H1 (cell line): ENCODE results near the gene PDGFB. TPM values are rescaled to one million over a fixed set of nuclear protein-coding genes. Genes with fewer than 3 reads are reported as not detected.
A peak's percentile ranks its signal among the peaks of the same experiment; 100 is the strongest.

Experiments
- CTCF ChIA-PET: fragments of 300-600 bp; sonication (Branson Sonifier 250); formaldehyde crosslinking; loops from one replicate; lab custom pipeline; 2021; ENCODE audit not compliant: partially characterized antibody; lab: Charles Lee
- POLR2A ChIA-PET: fragments of 300-600 bp; sonication (Branson Sonifier 250); formaldehyde crosslinking; loops from one replicate; lab custom pipeline; 2021; ENCODE audit warnings: inconsistent platforms; ENCODE audit not compliant: partially characterized antibody; lab: Charles Lee
- DNase-seq, 2 experiments: peaks; one replicate each; pipeline versions ENCODE4 v3.0.0 to v3.0.0-alpha.2; 2010 to 2022; ENCODE audit warnings: low spot score in 2 of 2, low read depth in 1 of 2, mixed read lengths in 1 of 2
- FAIRE-seq: peaks from 2 replicates; lab custom pipeline; 2011; peaks lifted over from hg19 to GRCh38; lab: Jason Lieb, UNC
- H2AFZ ChIP-seq: 2 replicates; pipeline ENCODE4 v1.8.1; 2012; ENCODE audit warnings: low read length, inconsistent platforms
- H2AK5ac ChIP-seq: 2 replicates; pipeline ENCODE4 v1.6.1; 2013; ENCODE audit warnings: low read depth, low read length
- H2BK120ac ChIP-seq: replicated peaks from 2 replicates; pipeline ENCODE3; 2013; ENCODE audit warnings: low read depth, low read length, inconsistent platforms
- H2BK12ac ChIP-seq: 2 replicates; pipeline ENCODE4 v1.6.1; 2013; ENCODE audit warnings: low read depth, low read length
- H2BK15ac ChIP-seq: 2 replicates; pipeline ENCODE4 v1.6.1; 2013; ENCODE audit warnings: low read length
- H2BK20ac ChIP-seq: 2 replicates; pipeline ENCODE4 v1.6.1; 2013; ENCODE audit warnings: low read length
- H2BK5ac ChIP-seq: 2 replicates; pipeline ENCODE4 v1.6.1; 2013; ENCODE audit warnings: low read depth, low read length
- H3K14ac ChIP-seq: 2 replicates; pipeline ENCODE4 v1.6.1; 2013; ENCODE audit warnings: inconsistent platforms; ENCODE audit not compliant: insufficient read length
- H3K18ac ChIP-seq: 2 replicates; pipeline ENCODE4 v1.6.1; 2013; ENCODE audit warnings: low read length; ENCODE audit errors: extremely low read depth
- H3K23ac ChIP-seq: 2 replicates; pipeline ENCODE4 v1.6.1; 2013; ENCODE audit warnings: inconsistent platforms; ENCODE audit not compliant: insufficient read length
- H3K23me2 ChIP-seq: 2 replicates; pipeline ENCODE4 v1.6.1; 2013; ENCODE audit warnings: low read depth, low read length
- H3K27ac ChIP-seq: 2 replicates; pipeline ENCODE4 v1.6.1; 2011; ENCODE audit warnings: low read depth, low read length, inconsistent platforms
- H3K27me3 ChIP-seq, 4 experiments: replicated peaks in 1 of 4; 1 replicate in 1 of 4; 2 replicates in 3 of 4; pipeline versions ENCODE4 v1.6.1 to v1.8.1; 2011 to 2013; ENCODE audit warnings: low read length in 3 of 4, mild to moderate bottlenecking in 3 of 4, inconsistent platforms in 2 of 4, mixed read lengths in 2 of 4, moderate library complexity in 1 of 4; ENCODE audit not compliant: control insufficient read depth in 3 of 4, insufficient read depth in 3 of 4; ENCODE audit errors: extremely low read depth in 1 of 4
- H3K36me3 ChIP-seq, 4 experiments: 2 replicates each; pipeline versions ENCODE4 v1.6.1 to v1.8.1; 2011 to 2013; ENCODE audit warnings: mild to moderate bottlenecking in 4 of 4, low read length in 3 of 4, moderate library complexity in 2 of 4, control low read depth in 1 of 4, inconsistent platforms in 1 of 4; ENCODE audit not compliant: insufficient read depth in 4 of 4, control insufficient read depth in 2 of 4
- H3K4ac ChIP-seq: replicated peaks from 2 replicates; pipeline ENCODE3; 2013; ENCODE audit warnings: low read length, low read depth, mixed read lengths, inconsistent platforms; ENCODE audit not compliant: insufficient read length
- H3K4me1 ChIP-seq, 4 experiments: replicated peaks in 1 of 4; 1 replicate in 1 of 4; 2 replicates in 3 of 4; pipeline versions ENCODE4 v1.6.1 to v1.8.1; 2011 to 2013; ENCODE audit warnings: low read length in 3 of 4, inconsistent platforms in 2 of 4, mixed read lengths in 1 of 4; ENCODE audit not compliant: insufficient read depth in 4 of 4, control insufficient read depth in 3 of 4
- H3K4me2 ChIP-seq, 2 experiments: 2 replicates each; pipeline versions ENCODE4 v1.6.1 to v1.8.1; 2011 to 2013; ENCODE audit warnings: low read depth in 2 of 2, low read length in 2 of 2, control low read depth in 1 of 2, inconsistent platforms in 1 of 2, mild to moderate bottlenecking in 1 of 2; ENCODE audit not compliant: insufficient read depth in 1 of 2
- H3K4me3 ChIP-seq, 4 experiments: fragments of 200-600, 300-600 bp in 1 of 4; sonication (generic), shearing (Covaris generic), sonication (Bioruptor Twin) in 1 of 4; 2 replicates each; pipeline versions ENCODE4 v1.5.1 to v1.8.1; 2011 to 2016; ENCODE audit warnings: low read length in 4 of 4, low read depth in 3 of 4, control low read depth in 2 of 4, inconsistent platforms in 2 of 4, mild to moderate bottlenecking in 2 of 4, mixed read lengths in 1 of 4, moderate library complexity in 1 of 4; ENCODE audit not compliant: insufficient read depth in 2 of 4; ENCODE audit errors: extremely low read depth in 1 of 4
- H3K56ac ChIP-seq: replicated peaks from 2 replicates; pipeline ENCODE3; 2013; ENCODE audit warnings: low read depth, mild to moderate bottlenecking, mixed read lengths, low read length, inconsistent platforms; ENCODE audit not compliant: insufficient read length
- H3K79me1 ChIP-seq: 2 replicates; pipeline ENCODE4 v1.6.1; 2013; ENCODE audit warnings: low read depth, low read length, control low read depth
- H3K79me2 ChIP-seq, 2 experiments: 2 replicates each; pipeline versions ENCODE4 v1.6.1 to v1.8.1; 2012 to 2013; ENCODE audit warnings: low read length in 2 of 2, mild to moderate bottlenecking in 2 of 2, inconsistent platforms in 1 of 2; ENCODE audit not compliant: insufficient read depth in 2 of 2, control insufficient read depth in 1 of 2
- H3K9ac ChIP-seq, 4 experiments: replicated peaks in 1 of 4; 1 replicate in 1 of 4; 2 replicates in 3 of 4; pipeline versions ENCODE4 v1.6.1 to v1.8.1; 2011 to 2013; ENCODE audit warnings: low read depth in 3 of 4, low read length in 3 of 4, control low read depth in 2 of 4, mild to moderate bottlenecking in 2 of 4, moderate library complexity in 2 of 4, inconsistent platforms in 1 of 4; ENCODE audit errors: extremely low read depth in 1 of 4
- H3K9me3 ChIP-seq, 2 experiments: 2 replicates each; pipeline versions ENCODE4 v1.6.1 to v1.8.1; 2012 to 2013; ENCODE audit warnings: mild to moderate bottlenecking in 2 of 2, moderate library complexity in 2 of 2, control low read depth in 1 of 2, inconsistent platforms in 1 of 2, low read depth in 1 of 2, low read length in 1 of 2, mixed read lengths in 1 of 2; ENCODE audit not compliant: insufficient read depth in 2 of 2
- H4K20me1 ChIP-seq, 2 experiments: replicated peaks in 1 of 2; 2 replicates each; pipeline versions ENCODE3 to v1.8.1; 2011 to 2013; ENCODE audit warnings: inconsistent platforms in 2 of 2, low read length in 2 of 2, mild to moderate bottlenecking in 1 of 2; ENCODE audit not compliant: insufficient read depth in 2 of 2, control insufficient read depth in 1 of 2
- H4K5ac ChIP-seq: 2 replicates; pipeline ENCODE4 v1.6.1; 2013; ENCODE audit warnings: low read length, low read depth, mixed read lengths, inconsistent platforms; ENCODE audit not compliant: insufficient read length
- H4K8ac ChIP-seq: 2 replicates; pipeline ENCODE4 v1.8.0; 2013; ENCODE audit warnings: mild to moderate bottlenecking, moderate library complexity, low read length, inconsistent platforms; ENCODE audit not compliant: insufficient read depth; ENCODE audit errors: extremely low read depth
- H4K91ac ChIP-seq: replicated peaks from 2 replicates; pipeline ENCODE3; 2013; ENCODE audit warnings: low read length, mixed read lengths, inconsistent platforms; ENCODE audit not compliant: insufficient read length
- BACH1 ChIP-seq: IDR thresholded peaks from 2 replicates; pipeline ENCODE4 v1.6.1; 2012; ENCODE audit warnings: low read length, improper control_type of control experiment
- WGBS, 2 experiments: shearing (Covaris generic) in 1 of 2; methylation state at CpG; one replicate each; pipeline versions ENCODE4 v1.1.6 to v1.1.7; 2013 to 2015; ENCODE audit warnings: low lambda C conversion rate in 2 of 2, mixed read lengths in 2 of 2, inconsistent platforms in 1 of 2, low coverage in 1 of 2, missing lambda C conversion rate in 1 of 2; ENCODE audit not compliant: insufficient replicate concordance in 2 of 2, insufficient coverage in 1 of 2, insufficient read length in 1 of 2; ENCODE audit errors: extremely low coverage in 1 of 2, missing lambda C conversion rate in 1 of 2; 5-methylcytosine and 5-hydroxymethylcytosine counted together
- polyA plus RNA-seq, 7 experiments: library from polyadenylated mRNA; depleted of rRNA in 3 of 7; stranded (reverse) in 5 of 7; unstranded in 2 of 7; fragments of >200 nt in 5 of 7; fragments of 200-250 nt in 2 of 7; gene quantifications; 1 replicate in 5 of 7; 2 replicates in 1 of 7; 4 replicates in 1 of 7; pipeline versions ENCODE4 v1.2.1 to v1.2.3, GENCODE V29; 2011 to 2013; ENCODE audit warnings: missing spikeins in 2 of 7, mixed read lengths in 2 of 7
- total RNA-seq: library from RNA; stranded (reverse); fragmentation: NEBNext Ultra II Directional; extraction: Animal tissue kit (Norgen Biotek cat#: 25700); gene quantifications from 2 replicates; pipeline ENCODE4 v1.2.1, GENCODE V29; 2021

Gene PDGFB
- total and polyA plus RNA-seq, 2 of the 8 experiments (the other 6 are each of a cell fraction or from before 2014, with no cell fraction given), result 3.9 to 8.5 TPM

GRCh38 chr22:39239561-39240423, 5.0 kb downstream of the PDGFB start:
- no peak for FAIRE-seq
- no peak overlapping the region for H4K5ac ChIP-seq

More at GRCh38 chr22:39239561-39240423, 5.0 kb downstream of the PDGFB start:
- Histone ChIP-seq H4K8ac (no peak overlapping the region), H3K56ac (no peak overlapping the region), H2BK5ac (no peak overlapping the region), H3K23me2 (peaks cover 17% of the 10 kb centered on the region; the same call in 1 of the 2 replicates), H3K4ac (no peak overlapping the region), H4K20me1 (peaks cover 0 to 2% of the 10 kb centered on the region in 2 experiments), H4K91ac (no peak overlapping the region), H3K79me2 (no peaks in the 10 kb centered on the region), H3K14ac (no peak overlapping the region), H3K79me1 (no peaks in the 10 kb centered on the region), H2BK15ac (no peak overlapping the region), H3K27ac (no peak overlapping the region), H2BK120ac (no peak overlapping the region), H3K4me2 (no peak overlapping the region), H3K4me1 (peaks cover 0 to 26% (median 22%) of the 10 kb centered on the region in 4 experiments; a peak in 6 of 7 replicates), H2BK20ac (no peak overlapping the region), H3K36me3 (no peaks in the 10 kb centered on the region; a peak in 1 of 8 replicates), H3K4me3 (no peak overlapping the region), H3K18ac (0 out of 2 replicates have a peak overlapping the region, but pooled peaks have one; percentile 7), H3K23ac (no peak overlapping the region), H3K27me3 (peaks cover 13 to 50% (median 38%) of the 10 kb centered on the region in 4 experiments; a peak in 6 of 7 replicates), H2BK12ac (0 out of 2 replicates have a peak overlapping the region, but pooled peaks have one; percentile 3), H2AK5ac (peak overlapping the region; percentile 90; the same call in 1 of the 2 replicates), H2AFZ (no peak overlapping the region), H3K9ac (no peak overlapping the region), H3K9me3 (no peaks in the 10 kb centered on the region)
- ChIA-PET CTCF (interaction anchor here (0.7 to 2.5 kb wide), 13 partner anchors 9 to 77 kb away, joined by 3 to 11 read pairs (median 3); no protein-coding TSS in a partner anchor), POLR2A (interaction anchor here (0.6 to 8.5 kb wide), 11 partner anchors 9 to 77 kb away, joined by 3 to 89 read pairs (median 3); partner anchors contain the start of gene RPL3)
- WGBS, 2 experiments, result 86% methylated on average over 20 of the region's 20 CpGs; no CpG with 5 or more reads in 1 of the 2 experiments
- no peak for DNase-seq
- TF ChIP-seq BACH1, result no peak
